ENCODE measurements around the gene ARL15.

DNA sequence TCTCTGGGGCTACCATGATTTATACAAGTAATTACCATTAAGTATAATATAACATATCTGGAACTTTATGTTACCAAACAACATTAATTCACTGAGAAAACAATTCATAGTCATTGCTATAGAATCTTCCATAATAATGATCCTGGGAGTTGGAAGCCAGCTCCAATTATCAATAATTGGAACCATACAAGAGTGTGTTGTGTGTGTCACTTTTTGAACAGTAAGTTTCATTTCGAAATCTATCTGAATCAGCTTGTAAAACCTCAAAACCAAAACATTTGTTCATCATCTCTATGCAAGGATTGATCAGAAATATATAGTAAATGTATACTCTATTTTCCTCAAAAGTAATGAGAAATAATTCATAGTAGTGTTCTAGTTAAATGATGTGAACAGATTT lies 348.1 kb downstream of the ARL15 start:
- TF ChIP-seq CTCF (IDR thresholded peaks at IDR 0.05; ENCODE audit: low read depth, low read length, missing input control) = no peak
- TF ChIP-seq, protein P1, sequence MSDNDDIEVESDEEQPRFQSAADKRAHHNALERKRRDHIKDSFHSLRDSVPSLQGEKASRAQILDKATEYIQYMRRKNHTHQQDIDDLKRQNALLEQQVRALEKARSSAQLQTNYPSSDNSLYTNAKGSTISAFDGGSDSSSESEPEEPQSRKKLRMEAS (IDR thresholded peaks at IDR 0.05) = no peak
- no peak for TF ChIP-seq EGR1 (IDR thresholded peaks at IDR 0.05; ENCODE audit: low read depth in 2 of 2)
- TF ChIP-seq GABPA (IDR thresholded peaks at IDR 0.05 in 1 of 2, conservative IDR thresholded peaks at IDR 0.05 in 1 of 2) = no peak
- TF ChIP-seq, protein P2, sequence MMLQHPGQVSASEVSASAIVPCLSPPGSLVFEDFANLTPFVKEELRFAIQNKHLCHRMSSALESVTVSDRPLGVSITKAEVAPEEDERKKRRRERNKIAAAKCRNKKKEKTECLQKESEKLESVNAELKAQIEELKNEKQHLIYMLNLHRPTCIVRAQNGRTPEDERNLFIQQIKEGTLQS (IDR thresholded peaks at IDR 0.05) = no peak
- no peak for TF ChIP-seq SP1 (IDR thresholded peaks at IDR 0.05)
- TF ChIP-seq, protein P3, sequence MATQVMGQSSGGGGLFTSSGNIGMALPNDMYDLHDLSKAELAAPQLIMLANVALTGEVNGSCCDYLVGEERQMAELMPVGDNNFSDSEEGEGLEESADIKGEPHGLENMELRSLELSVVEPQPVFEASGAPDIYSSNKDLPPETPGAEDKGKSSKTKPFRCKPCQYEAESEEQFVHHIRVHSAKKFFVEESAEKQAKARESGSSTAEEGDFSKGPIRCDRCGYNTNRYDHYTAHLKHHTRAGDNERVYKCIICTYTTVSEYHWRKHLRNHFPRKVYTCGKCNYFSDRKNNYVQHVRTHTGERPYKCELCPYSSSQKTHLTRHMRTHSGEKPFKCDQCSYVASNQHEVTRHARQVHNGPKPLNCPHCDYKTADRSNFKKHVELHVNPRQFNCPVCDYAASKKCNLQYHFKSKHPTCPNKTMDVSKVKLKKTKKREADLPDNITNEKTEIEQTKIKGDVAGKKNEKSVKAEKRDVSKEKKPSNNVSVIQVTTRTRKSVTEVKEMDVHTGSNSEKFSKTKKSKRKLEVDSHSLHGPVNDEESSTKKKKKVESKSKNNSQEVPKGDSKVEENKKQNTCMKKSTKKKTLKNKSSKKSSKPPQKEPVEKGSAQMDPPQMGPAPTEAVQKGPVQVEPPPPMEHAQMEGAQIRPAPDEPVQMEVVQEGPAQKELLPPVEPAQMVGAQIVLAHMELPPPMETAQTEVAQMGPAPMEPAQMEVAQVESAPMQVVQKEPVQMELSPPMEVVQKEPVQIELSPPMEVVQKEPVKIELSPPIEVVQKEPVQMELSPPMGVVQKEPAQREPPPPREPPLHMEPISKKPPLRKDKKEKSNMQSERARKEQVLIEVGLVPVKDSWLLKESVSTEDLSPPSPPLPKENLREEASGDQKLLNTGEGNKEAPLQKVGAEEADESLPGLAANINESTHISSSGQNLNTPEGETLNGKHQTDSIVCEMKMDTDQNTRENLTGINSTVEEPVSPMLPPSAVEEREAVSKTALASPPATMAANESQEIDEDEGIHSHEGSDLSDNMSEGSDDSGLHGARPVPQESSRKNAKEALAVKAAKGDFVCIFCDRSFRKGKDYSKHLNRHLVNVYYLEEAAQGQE (IDR thresholded peaks at IDR 0.05) = no peak
- TF ChIP-seq TAF1 (conservative IDR thresholded peaks at IDR 0.05) = no peak

Data from liver (tissue), 3 donors.